ENCODE results near the gene PRSS53.

DNA sequence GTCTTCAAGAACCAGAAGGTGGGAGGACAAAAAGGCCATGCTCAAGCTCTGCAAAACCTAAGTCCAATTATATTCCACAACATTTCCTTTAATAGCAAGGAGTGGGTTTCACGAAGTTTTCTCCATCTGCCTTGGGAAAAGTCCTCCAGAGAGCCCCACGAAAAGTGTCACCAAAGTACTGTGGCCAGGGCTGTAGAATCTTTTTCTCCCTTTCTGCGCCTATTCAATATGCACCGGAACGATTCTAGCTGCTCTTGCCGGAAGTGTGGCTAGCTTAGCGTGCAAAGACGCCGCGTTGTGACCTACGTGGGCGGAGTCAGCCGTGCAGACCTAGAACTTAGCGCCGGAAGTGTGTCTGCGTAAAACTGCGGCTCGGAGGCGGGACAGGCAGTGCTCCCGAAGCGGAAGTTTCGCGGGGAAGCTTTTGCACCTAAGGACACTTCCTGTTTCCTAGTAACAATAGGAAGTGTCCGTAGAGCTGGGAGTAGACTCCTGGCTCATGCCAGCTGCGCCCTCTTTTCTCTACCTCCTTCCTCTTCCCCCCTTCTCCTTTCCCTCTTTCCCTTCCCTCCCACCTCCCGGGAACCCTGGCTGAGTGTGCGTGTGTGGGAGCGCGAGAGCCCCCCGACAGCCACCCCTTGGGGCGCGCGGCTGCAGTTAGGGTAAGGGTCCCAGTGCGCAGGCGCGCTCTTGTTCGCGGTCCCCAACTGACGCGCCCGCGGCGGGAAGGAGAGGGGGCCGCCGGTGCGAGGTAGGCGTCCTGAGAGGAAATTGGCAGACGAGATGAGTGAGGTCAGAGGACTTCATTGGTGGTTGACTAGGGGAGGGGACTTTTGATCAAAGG lies 14.6 kb downstream of the PRSS53 start, which contains the start of the genes ZNF646 and ZNF668:
- TF ChIP-seq, protein P1, sequence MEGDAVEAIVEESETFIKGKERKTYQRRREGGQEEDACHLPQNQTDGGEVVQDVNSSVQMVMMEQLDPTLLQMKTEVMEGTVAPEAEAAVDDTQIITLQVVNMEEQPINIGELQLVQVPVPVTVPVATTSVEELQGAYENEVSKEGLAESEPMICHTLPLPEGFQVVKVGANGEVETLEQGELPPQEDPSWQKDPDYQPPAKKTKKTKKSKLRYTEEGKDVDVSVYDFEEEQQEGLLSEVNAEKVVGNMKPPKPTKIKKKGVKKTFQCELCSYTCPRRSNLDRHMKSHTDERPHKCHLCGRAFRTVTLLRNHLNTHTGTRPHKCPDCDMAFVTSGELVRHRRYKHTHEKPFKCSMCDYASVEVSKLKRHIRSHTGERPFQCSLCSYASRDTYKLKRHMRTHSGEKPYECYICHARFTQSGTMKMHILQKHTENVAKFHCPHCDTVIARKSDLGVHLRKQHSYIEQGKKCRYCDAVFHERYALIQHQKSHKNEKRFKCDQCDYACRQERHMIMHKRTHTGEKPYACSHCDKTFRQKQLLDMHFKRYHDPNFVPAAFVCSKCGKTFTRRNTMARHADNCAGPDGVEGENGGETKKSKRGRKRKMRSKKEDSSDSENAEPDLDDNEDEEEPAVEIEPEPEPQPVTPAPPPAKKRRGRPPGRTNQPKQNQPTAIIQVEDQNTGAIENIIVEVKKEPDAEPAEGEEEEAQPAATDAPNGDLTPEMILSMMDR (conservative IDR thresholded peaks at IDR 0.05; ENCODE audit: low read depth in 2 of 2) = no peak
- peak; percentile 68; the same call in 1 of the 2 replicates for TF ChIP-seq POLR2AphosphoS5 (IDR thresholded peaks at IDR 0.05; ENCODE audit: low read depth)
- no peak for TF ChIP-seq EZH2 (IDR thresholded peaks at IDR 0.05; ENCODE audit: low read depth, unreplicated experiment)
- no peak for TF ChIP-seq EZH2phosphoT487 (IDR thresholded peaks at IDR 0.05; ENCODE audit: unreplicated experiment)
- no peak for TF ChIP-seq REST (IDR thresholded peaks at IDR 0.05; ENCODE audit: unreplicated experiment)
- TF ChIP-seq NANOG (IDR thresholded peaks at IDR 0.05; ENCODE audit: borderline replicate concordance) = no peak
- TF ChIP-seq JUNB (IDR thresholded peaks at IDR 0.05; ENCODE audit: unreplicated experiment) = no peak
- TF ChIP-seq CREB1 (CRISPR knock-in tag; IDR thresholded peaks at IDR 0.05; ENCODE audit: low read depth) = peak; percentile 89
- TF ChIP-seq ZNF331 (CRISPR knock-in tag; IDR thresholded peaks at IDR 0.05; ENCODE audit: low read depth) = no peak
